GM12873 (cell line): ENCODE data around the gene CCDC106.

Experiments used
- TF ChIP-seq, protein P1 (sequence below): IDR thresholded peaks from 2 replicates; pipeline ENCODE4 v1.5.1; 2012; ENCODE audit warnings: low read depth, mild to moderate bottlenecking, moderate library complexity, low read length, control low read depth; ENCODE audit not compliant: insufficient read depth; ENCODE audit errors: missing control alignments

Gene CCDC106

DNA sequence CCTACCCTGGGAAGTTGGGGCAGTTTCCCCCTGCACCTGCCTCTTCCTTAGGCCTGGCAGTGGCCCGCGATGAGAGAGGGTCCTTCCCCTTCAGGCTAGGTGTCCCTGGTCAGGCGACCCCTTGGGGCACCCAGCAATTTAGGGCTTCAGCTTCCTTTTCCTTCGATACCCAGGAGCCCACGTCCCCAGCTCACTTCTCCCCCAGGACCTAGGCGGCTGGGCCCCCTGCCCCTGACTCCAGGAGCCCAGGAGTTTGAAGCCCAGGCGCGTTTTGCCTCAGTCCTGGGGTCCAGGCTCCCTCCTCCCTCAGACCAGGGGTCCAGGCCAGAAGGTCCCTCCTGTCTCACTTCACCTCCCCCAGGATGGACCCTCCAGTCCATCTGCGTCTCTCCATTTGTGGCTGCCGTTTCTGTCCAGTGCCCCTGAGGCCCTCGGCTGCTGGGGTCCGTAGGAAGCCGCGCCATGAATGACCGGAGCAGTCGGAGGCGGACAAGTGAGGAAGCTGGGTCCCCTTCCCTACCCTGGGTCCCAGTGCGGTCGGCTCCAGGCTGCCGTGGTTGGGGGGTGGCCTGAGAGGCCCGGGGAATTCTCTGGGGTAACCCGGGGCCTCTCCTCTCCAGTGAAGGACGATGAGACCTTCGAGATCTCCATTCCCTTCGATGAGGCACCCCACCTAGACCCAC, 714 bp downstream of the CCDC106 start:
- TF ChIP-seq, protein P1, sequence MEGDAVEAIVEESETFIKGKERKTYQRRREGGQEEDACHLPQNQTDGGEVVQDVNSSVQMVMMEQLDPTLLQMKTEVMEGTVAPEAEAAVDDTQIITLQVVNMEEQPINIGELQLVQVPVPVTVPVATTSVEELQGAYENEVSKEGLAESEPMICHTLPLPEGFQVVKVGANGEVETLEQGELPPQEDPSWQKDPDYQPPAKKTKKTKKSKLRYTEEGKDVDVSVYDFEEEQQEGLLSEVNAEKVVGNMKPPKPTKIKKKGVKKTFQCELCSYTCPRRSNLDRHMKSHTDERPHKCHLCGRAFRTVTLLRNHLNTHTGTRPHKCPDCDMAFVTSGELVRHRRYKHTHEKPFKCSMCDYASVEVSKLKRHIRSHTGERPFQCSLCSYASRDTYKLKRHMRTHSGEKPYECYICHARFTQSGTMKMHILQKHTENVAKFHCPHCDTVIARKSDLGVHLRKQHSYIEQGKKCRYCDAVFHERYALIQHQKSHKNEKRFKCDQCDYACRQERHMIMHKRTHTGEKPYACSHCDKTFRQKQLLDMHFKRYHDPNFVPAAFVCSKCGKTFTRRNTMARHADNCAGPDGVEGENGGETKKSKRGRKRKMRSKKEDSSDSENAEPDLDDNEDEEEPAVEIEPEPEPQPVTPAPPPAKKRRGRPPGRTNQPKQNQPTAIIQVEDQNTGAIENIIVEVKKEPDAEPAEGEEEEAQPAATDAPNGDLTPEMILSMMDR = no peak

DNA sequence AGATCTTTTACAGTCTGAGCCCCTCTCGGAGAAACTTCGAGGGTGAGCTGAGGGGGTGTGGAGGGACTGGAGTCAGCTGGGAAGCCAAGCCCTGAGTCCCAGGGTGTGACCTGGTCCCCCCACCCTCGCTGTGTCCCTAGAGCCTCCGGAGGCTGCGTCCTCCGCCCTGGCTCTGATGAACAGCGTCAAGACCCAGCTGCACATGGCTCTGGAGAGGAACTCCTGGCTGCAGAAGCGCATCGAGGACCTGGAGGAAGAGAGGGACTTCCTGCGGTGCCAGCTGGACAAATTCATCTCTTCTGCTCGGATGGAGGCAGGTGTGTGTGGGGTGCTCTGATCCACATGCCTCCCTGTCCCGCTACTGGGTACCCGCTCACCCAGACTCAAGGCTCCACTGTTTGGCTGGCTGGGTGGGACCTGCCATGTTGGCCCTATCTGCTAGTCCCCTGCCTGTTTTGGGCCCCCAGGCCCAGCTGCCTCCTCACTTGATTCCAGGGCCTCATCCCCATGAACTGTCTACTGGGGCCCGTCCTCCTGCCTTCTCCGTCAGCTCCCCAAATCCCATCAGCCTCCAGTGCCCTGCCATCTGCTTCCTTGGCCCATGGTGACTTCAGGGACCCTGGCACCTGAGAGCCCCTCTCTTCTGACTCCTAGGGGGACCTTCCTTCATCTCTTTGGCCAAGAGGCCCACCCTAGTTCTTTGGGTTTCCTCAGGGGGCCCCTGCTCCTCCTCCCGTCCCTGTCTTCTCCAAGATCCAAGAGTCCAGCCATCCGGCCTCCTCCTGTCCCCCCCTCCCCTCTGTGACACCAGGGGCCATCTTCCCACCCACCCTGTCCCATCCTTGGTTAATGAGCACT, 1.5 kb downstream of the CCDC106 start:
- TF ChIP-seq, protein P1 = no peak

DNA sequence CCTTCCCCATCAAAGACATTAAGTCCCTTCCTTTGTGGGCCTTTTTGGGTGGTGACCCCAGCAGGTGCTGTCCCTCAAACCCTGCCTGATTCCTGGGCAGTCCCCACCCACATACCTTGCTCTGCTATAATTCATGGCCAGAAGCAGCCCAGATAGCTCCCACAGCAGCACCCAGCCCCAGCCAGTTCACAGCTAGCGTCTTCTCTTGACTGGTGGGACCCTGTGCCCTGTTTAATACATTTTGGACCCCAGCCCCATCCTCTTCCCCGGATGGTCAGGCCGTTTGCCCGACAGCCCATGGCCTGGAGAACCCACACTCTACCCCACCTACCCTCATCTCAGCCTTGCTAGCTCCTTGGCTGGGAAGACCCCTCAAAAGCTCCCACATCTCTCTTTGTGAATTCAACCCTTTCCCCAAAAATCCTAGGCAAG, 2.1 kb downstream of the CCDC106 start:
- TF ChIP-seq, protein P1 = no peak

DNA sequence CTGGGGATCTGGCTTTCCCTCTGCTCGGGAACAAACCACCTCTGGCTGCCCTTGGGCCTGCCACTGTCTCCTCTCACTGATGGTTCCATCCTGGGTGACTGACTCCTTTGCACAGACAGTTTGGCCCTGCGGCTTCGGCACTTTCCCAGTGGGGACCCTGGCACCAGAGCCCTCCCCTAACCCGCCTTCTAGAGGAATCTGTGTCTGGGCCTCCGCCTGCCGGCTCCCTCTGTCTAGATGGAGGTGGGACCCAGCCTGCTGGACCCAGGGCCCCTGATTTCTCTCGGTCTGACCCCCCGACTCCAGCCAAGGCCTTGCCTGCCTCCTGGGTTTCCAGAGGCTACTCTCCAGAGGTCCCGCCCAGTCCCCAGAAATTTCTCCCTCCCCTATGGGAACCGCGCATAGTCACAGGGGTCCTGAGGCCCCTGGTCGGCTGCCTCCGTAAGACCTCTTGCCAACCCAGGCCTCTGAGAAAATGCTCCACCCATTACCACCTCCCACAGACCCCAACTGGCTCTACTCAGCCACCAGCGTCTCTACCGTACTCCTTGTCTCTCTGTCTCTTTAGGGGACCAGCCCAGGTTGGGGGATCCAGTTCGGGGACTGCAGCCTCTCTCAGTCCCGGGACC, 2.7 kb downstream of the CCDC106 start:
- TF ChIP-seq, protein P1 = no peak

DNA sequence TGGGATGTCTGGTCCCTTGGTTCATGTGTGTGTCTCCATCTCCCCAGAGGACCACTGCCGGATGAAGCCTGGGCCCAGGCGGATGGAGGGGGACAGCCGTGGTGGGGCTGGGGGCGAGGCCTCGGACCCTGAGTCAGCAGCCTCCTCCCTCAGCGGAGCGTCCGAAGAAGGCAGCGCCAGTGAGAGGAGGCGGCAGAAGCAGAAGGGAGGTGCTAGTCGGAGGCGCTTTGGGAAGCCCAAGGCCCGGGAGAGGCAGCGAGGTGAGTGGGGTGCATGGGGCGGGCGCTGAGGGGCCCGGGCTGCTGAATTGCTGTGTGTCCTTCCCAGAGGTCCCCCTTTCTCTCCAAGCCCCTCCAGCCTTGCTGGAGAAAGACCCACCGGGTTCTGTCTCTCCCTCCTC, 3.2 kb downstream of the CCDC106 start:
- TF ChIP-seq, protein P1 = no peak

DNA sequence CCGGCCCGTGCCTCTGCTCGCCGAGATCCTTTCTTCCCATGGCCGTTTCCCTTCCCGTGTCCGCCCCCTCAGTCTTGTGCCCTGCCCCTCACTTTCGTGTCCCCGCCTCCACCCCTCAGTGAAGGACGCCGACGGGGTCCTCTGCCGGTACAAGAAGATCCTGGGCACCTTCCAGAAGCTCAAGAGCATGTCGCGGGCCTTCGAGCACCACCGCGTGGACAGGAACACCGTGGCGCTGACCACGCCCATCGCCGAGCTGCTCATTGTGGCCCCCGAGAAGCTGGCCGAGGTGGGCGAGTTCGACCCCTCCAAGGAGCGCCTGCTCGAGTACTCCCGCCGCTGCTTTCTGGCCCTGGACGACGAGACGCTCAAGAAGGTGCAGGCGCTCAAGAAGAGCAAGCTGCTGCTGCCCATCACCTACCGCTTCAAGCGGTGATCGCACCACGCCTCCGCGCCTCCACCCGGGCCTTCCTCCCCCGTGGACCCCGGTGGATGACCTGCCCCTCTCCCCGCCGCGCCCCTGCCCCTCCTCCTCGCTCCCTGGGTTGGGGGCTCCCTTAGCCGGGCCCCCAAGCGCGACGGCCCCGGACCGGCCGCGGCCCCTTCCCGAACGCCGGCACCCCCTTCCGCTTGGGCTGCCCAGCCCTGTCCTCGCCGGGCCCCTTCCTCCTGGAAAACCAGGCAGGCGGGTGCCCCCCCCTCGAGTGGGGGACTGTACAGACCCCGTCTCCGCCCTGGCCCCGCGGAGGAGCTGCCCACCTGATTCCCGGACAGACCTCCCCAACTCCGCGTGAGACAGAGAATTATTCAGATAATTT, 4.5 kb downstream of the CCDC106 start:
- TF ChIP-seq, protein P1 = no peak
